ENCODE data around the gene CD1E. TPM values are rescaled to one million over a fixed set of nuclear protein-coding genes. Genes with fewer than 3 reads are reported as not detected.

The CD1E gene
- total and polyA plus RNA-seq, 10 of the 15 experiments (the other 5 are each of a cell fraction or from before 2014, with no cell fraction given), result 0.05 to 0.07 (median 0.05) TPM; not detected in 7

DNA sequence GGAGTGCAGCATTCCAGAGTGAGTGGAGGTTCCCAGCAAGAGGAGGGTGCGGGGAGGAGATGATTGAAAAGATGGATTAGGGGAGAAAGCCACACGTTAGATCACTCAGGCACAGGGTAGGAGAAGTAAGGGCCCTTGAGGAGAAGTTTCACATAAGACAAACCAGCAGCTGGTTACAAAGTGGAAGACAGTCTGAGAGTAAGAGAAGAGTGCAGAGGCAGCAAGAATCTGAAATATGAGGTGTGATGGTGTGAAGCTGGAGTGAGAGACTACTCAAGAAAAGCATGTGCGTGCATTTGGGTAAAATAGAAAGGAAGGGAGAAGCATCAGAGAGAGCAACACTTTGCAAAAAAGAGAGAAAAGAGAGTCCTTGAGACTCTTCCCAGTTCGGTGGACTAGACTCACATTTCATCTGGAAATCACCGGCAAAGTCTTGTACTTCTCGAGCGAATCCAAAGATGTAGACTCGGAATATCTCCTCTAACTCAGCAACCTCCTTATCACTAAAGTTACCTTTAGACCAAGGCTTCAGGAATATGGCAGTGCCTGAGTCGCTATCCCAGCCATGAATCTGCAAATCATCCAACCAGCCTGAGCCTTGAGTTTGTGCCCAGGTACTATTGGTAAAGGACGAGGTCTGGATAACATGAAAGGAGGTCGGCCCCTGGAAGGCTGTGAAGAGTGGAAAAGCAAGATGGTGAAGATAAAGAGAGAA lies 23.1 kb upstream of the CD1E start:
- H4K20me1 ChIP-seq (ENCODE audit: control insufficient read depth, insufficient read depth), result no peaks in the 10 kb centered on the region
- ATAC-seq, result no peak
- no peak for FAIRE-seq
- intact Hi-C loops (cut with micrococcal nuclease; ENCODE audit: unreplicated experiment) (loop anchor here (1.0 kb wide), 1 partner anchor 84 kb away; no protein-coding TSS in a partner anchor), in situ Hi-C loops (cut with MboI) (loop anchor here (10.0 kb wide), 1 partner anchor 126 kb away; no protein-coding TSS in a partner anchor)
- H3K9ac ChIP-seq (ENCODE audit: control insufficient read depth, insufficient read depth, low read length), result no peak overlapping the region
- SMC1A ChIA-PET (ENCODE audit: uncharacterized antibody, unreplicated experiment), result interaction anchor here (0.7 to 6.8 kb wide), 34 partner anchors 19 to 1000 kb away, joined by 3 to 172 read pairs (median 4); partner anchors contain the start of genes AIM2 and CD1C
- CTCF ChIA-PET, result interaction anchor here (0.7 to 12.2 kb wide), 37 partner anchors 8 to 743 kb away, joined by 3 to 267 read pairs (median 5); partner anchors contain the start of genes CD1A and CD1C
- BruUV-seq (replicated peaks), result no TSS peak
- H3K9me3 ChIP-seq (replicated peaks; ENCODE audit: control insufficient read depth, insufficient read depth, low read length), result no peaks in the 10 kb centered on the region
- H3K4me2 ChIP-seq (ENCODE audit: control insufficient read depth, insufficient read depth), result no peak overlapping the region
- RAD21 ChIA-PET (ENCODE audit: unreplicated experiment), result interaction anchor here (0.5 to 10.6 kb wide), 31 partner anchors 10 to 742 kb away, joined by 3 to 179 read pairs (median 4); partner anchors contain the start of genes CD1A, CD1C and CD1D
- H2AFZ ChIP-seq (ENCODE audit: control insufficient read depth, low read depth, low read length), result no peak overlapping the region
- DNase-seq (ENCODE audit: low read depth, low spot score), result no peak
- TF ChIP-seq NR2C2 (IDR thresholded peaks at IDR 0.05; ENCODE audit: borderline replicate concordance, control insufficient read depth, insufficient read length, low read depth) (no peak), WRNIP1 (IDR thresholded peaks at IDR 0.05; ENCODE audit: borderline replicate concordance, low read depth, low read length) (no peak), RUNX3 (IDR thresholded peaks at IDR 0.05; ENCODE audit: low read length) (no peak), IKZF2 (IDR thresholded peaks at IDR 0.05) (no peak), MYC (IDR thresholded peaks at IDR 0.05; ENCODE audit: insufficient read depth, insufficient read length, insufficient replicate concordance, low read length, severe bottlenecking) (no peak), SREBF1 (IDR thresholded peaks at IDR 0.05; ENCODE audit: low read length) (no peak), ZNF217 (IDR thresholded peaks at IDR 0.05) (no peak), FOS (IDR thresholded peaks at IDR 0.05; ENCODE audit: borderline replicate concordance, extremely low read depth, insufficient read length) (no peak), SMC3 (IDR thresholded peaks at IDR 0.05; ENCODE audit: borderline replicate concordance, low read length) (no peak), NFYB (IDR thresholded peaks at IDR 0.05; ENCODE audit: insufficient read depth, low read depth, low read length) (no peak), CBX3 (IDR thresholded peaks at IDR 0.05; ENCODE audit: borderline replicate concordance, low read depth) (no peak), ZBED1 (IDR thresholded peaks at IDR 0.05; ENCODE audit: borderline replicate concordance) (no peak), BACH1 (IDR thresholded peaks at IDR 0.05; ENCODE audit: borderline replicate concordance) (no peak), BRCA1 (IDR thresholded peaks at IDR 0.05; ENCODE audit: low read depth, low read length) (no peak), FOXM1 (IDR thresholded peaks at IDR 0.05; ENCODE audit: low read depth, low read length) (no peak)
- TF ChIP-seq, protein P1, sequence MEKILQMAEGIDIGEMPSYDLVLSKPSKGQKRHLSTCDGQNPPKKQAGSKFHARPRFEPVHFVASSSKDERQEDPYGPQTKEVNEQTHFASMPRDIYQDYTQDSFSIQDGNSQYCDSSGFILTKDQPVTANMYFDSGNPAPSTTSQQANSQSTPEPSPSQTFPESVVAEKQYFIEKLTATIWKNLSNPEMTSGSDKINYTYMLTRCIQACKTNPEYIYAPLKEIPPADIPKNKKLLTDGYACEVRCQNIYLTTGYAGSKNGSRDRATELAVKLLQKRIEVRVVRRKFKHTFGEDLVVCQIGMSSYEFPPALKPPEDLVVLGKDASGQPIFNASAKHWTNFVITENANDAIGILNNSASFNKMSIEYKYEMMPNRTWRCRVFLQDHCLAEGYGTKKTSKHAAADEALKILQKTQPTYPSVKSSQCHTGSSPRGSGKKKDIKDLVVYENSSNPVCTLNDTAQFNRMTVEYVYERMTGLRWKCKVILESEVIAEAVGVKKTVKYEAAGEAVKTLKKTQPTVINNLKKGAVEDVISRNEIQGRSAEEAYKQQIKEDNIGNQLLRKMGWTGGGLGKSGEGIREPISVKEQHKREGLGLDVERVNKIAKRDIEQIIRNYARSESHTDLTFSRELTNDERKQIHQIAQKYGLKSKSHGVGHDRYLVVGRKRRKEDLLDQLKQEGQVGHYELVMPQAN (conservative IDR thresholded peaks at IDR 0.05), result no peak
- TF ChIP-seq, protein P2, sequence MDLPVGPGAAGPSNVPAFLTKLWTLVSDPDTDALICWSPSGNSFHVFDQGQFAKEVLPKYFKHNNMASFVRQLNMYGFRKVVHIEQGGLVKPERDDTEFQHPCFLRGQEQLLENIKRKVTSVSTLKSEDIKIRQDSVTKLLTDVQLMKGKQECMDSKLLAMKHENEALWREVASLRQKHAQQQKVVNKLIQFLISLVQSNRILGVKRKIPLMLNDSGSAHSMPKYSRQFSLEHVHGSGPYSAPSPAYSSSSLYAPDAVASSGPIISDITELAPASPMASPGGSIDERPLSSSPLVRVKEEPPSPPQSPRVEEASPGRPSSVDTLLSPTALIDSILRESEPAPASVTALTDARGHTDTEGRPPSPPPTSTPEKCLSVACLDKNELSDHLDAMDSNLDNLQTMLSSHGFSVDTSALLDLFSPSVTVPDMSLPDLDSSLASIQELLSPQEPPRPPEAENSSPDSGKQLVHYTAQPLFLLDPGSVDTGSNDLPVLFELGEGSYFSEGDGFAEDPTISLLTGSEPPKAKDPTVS (IDR thresholded peaks at IDR 0.05; ENCODE audit: low read depth, low read length), result no peak
- no peaks in the 10 kb centered on the region for H3K27me3 ChIP-seq (replicated peaks in 1 of 2; ENCODE audit: control insufficient read depth in 2 of 2, insufficient read depth in 2 of 2, low read length in 1 of 2)
- 53% methylated on average over 11 of the region's 11 CpGs for WGBS (ENCODE audit: insufficient coverage, insufficient replicate concordance, low lambda C conversion rate, missing lambda C conversion rate)
- no peaks in the 10 kb centered on the region for H3K79me2 ChIP-seq (ENCODE audit: control insufficient read depth, insufficient read depth, low read length)
- H3K36me3 ChIP-seq (ENCODE audit: control insufficient read depth in 2 of 2, insufficient read depth in 2 of 2, low read length in 1 of 2), result no peaks in the 10 kb centered on the region
- no peak overlapping the region for H3K4me3 ChIP-seq
- H3K4me1 ChIP-seq (ENCODE audit: control insufficient read depth, insufficient read depth, low read length), result peaks cover 4% of the 10 kb centered on the region
- POLR2A ChIA-PET, result interaction anchor here (1.3 to 1.4 kb wide), 2 partner anchors 83 to 126 kb away, joined by 3 to 6 read pairs; no protein-coding TSS in a partner anchor
- H3K27ac ChIP-seq (ENCODE audit: control insufficient read depth, insufficient read depth), result no peak overlapping the region
